ENCODE measurements around the gene MORN5. TPM values are rescaled to one million over a fixed set of nuclear protein-coding genes. Genes with fewer than 3 reads are reported as not detected.

The MORN5 gene
- total RNA-seq, 8 experiments from 2014 or later, result 0.54 to 43.3 (median 1.2) TPM; not detected in 3

- Histone ChIP-seq H3K4me3 (no peak overlapping the region), H3K27ac (no peak overlapping the region), H3K4me1 (replicated peaks in 1 of 2) (peaks cover 10 to 17% of the 10 kb centered on the region in 2 donors)
- in situ Hi-C loops (cut with MboI; ENCODE audit: low pct_unique_long_range_greater_than_20kb in 2 of 9, low sequenced_read_pairs in 9 of 9, unreplicated experiment in 9 of 9), result no loop called here
- WGBS, 10 experiments, result 40 to 76% (median 73%) methylated on average over 1 to 3 of the region's 3 CpGs; no CpG with 5 or more reads in 7 of the 10 experiments
- ATAC-seq (replicated peaks in 6 of 8), result no peak
These were observed 42.4 kb downstream of the MORN5 start for GRCh38 chr9:122202111-122202510.

GRCh38 chr9:122204055-122204454, 44.3 kb downstream of the MORN5 start:
- Histone ChIP-seq H3K4me3 (no peak overlapping the region), H3K27ac (no peak overlapping the region), H3K4me1 (replicated peaks in 1 of 2) (peaks cover 9 to 16% of the 10 kb centered on the region in 2 donors)
- WGBS, 10 experiments, result 36 to 100% (median 69%) methylated on average over 1 to 5 of the region's 5 CpGs; no CpG with 5 or more reads in 2 of the 10 experiments
- in situ Hi-C loops (cut with MboI; ENCODE audit: low pct_unique_long_range_greater_than_20kb in 2 of 9, low sequenced_read_pairs in 9 of 9, unreplicated experiment in 9 of 9), result no loop called here
- ATAC-seq (replicated peaks in 6 of 8), result peak in 1 of 8 experiments; percentile 8

GRCh38 chr9:122204491-122204890, 44.8 kb downstream of the MORN5 start:
- peak in 1 of 8 experiments; percentile 31 for ATAC-seq (replicated peaks in 6 of 8)
- Histone ChIP-seq H3K4me1 (replicated peaks in 1 of 2) (peaks cover 9 to 16% of the 10 kb centered on the region in 2 donors), H3K4me3 (no peak overlapping the region), H3K27ac (no peak overlapping the region)
- WGBS, 10 experiments, result 56 to 100% (median 81%) methylated on average over 1 to 9 of the region's 12 CpGs; no CpG with 5 or more reads in 6 of the 10 experiments
- in situ Hi-C loops (cut with MboI; ENCODE audit: low pct_unique_long_range_greater_than_20kb in 2 of 9, low sequenced_read_pairs in 9 of 9, unreplicated experiment in 9 of 9), result no loop called here

- Histone ChIP-seq H3K4me3 (no peak overlapping the region), H3K4me1 (replicated peaks in 1 of 2) (peaks cover 9 to 16% of the 10 kb centered on the region in 2 donors), H3K27ac (no peak overlapping the region)
- 60 to 100% (median 94%) methylated on average over 1 to 5 of the region's 8 CpGs; no CpG with 5 or more reads in 7 of the 10 experiments for WGBS, 10 experiments
- in situ Hi-C loops (cut with MboI; ENCODE audit: low pct_unique_long_range_greater_than_20kb in 2 of 9, low sequenced_read_pairs in 9 of 9, unreplicated experiment in 9 of 9), result no loop called here
- no peak for ATAC-seq (replicated peaks in 6 of 8)
These were observed 45.5 kb downstream of the MORN5 start for GRCh38 chr9:122205176-122205575.

GRCh38 chr9:122206118-122207046, 46.7 kb downstream of the MORN5 start:
- in situ Hi-C loops (cut with MboI; ENCODE audit: low pct_unique_long_range_greater_than_20kb in 2 of 9, low sequenced_read_pairs in 9 of 9, unreplicated experiment in 9 of 9), result no loop called here

GRCh38 chr9:122207096-122207495, 47.4 kb downstream of the MORN5 start:
- WGBS, 10 experiments, result 20 to 100% (median 67%) methylated on average over 1 to 6 of the region's 9 CpGs; no CpG with 5 or more reads in 6 of the 10 experiments
- Histone ChIP-seq H3K4me3 (no peak overlapping the region), H3K4me1 (replicated peaks in 1 of 2) (peaks cover 9 to 16% of the 10 kb centered on the region in 2 donors), H3K27ac (no peak overlapping the region)
- in situ Hi-C loops (cut with MboI; ENCODE audit: low pct_unique_long_range_greater_than_20kb in 2 of 9, low sequenced_read_pairs in 9 of 9, unreplicated experiment in 9 of 9), result no loop called here
- peak in 5 of 8 experiments; percentile 61 to 92 (median 69) for ATAC-seq (replicated peaks in 6 of 8)

More at GRCh38 chr9:122206118-122207046, 46.7 kb downstream of the MORN5 start:
- ATAC-seq (replicated peaks in 6 of 8), result peak in 3 of 8 experiments; percentile 78 to 83 (median 78)
- Histone ChIP-seq H3K4me3 (no peak overlapping the region), H3K27ac (no peak overlapping the region), H3K4me1 (replicated peaks in 1 of 2) (peaks cover 9 to 16% of the 10 kb centered on the region in 2 donors)
- WGBS, 10 experiments, result 63 to 100% (median 88%) methylated on average over 1 to 5 of the region's 9 CpGs; no CpG with 5 or more reads in 4 of the 10 experiments

GRCh38 chr9:122209451-122209850, 49.7 kb downstream of the MORN5 start:
- no peak for ATAC-seq (replicated peaks in 6 of 8)
- in situ Hi-C loops (cut with MboI; ENCODE audit: low pct_unique_long_range_greater_than_20kb in 2 of 9, low sequenced_read_pairs in 9 of 9, unreplicated experiment in 9 of 9), result no loop called here
- no peak overlapping the region for H3K4me3 ChIP-seq
- WGBS, 10 experiments, result 69 to 100% (median 90%) methylated on average over 1 to 9 of the region's 12 CpGs; no CpG with 5 or more reads in 5 of the 10 experiments
- H3K27ac ChIP-seq, result no peak overlapping the region
- H3K4me1 ChIP-seq (replicated peaks in 1 of 2), result peaks cover 5 to 10% of the 10 kb centered on the region in 2 donors

GRCh38 chr9:122212473-122213004, 52.8 kb downstream of the MORN5 start:
- peaks cover 1 to 2% of the 10 kb centered on the region in 2 donors for H3K4me1 ChIP-seq (replicated peaks in 1 of 2)
- in situ Hi-C loops (cut with MboI; ENCODE audit: low pct_unique_long_range_greater_than_20kb in 2 of 9, low sequenced_read_pairs in 9 of 9, unreplicated experiment in 9 of 9), result no loop called here
- no peak overlapping the region for H3K4me3 ChIP-seq
- 55 to 100% (median 80%) methylated on average over 2 to 5 of the region's 7 CpGs; no CpG with 5 or more reads in 5 of the 10 experiments for WGBS, 10 experiments
- no peak for ATAC-seq (replicated peaks in 6 of 8)
- H3K27ac ChIP-seq, result no peak overlapping the region

- WGBS, 10 experiments, result 20 to 57% (median 47%) methylated on average over 1 to 6 of the region's 20 CpGs; no CpG with 5 or more reads in 5 of the 10 experiments
- in situ Hi-C loops (cut with MboI; ENCODE audit: low pct_unique_long_range_greater_than_20kb in 2 of 9, low sequenced_read_pairs in 9 of 9, unreplicated experiment in 9 of 9), result no loop called here
These were observed 53.4 kb downstream of the MORN5 start for GRCh38 chr9:122213102-122213588.

GRCh38 chr9:122213589-122214413, 54.1 kb downstream of the MORN5 start:
- Histone ChIP-seq H3K4me1 (replicated peaks in 1 of 2) (peaks cover 0 to under 1% of the 10 kb centered on the region in 2 donors), H3K27ac (no peak overlapping the region), H3K4me3 (peak overlapping the region; percentile 20 to 36 (median 32))
- in situ Hi-C loops (cut with MboI; ENCODE audit: low pct_unique_long_range_greater_than_20kb in 2 of 9, low sequenced_read_pairs in 9 of 9, unreplicated experiment in 9 of 9), result no loop called here
- ATAC-seq (replicated peaks in 6 of 8), result peak in 7 of 8 experiments; percentile 40 to 97 (median 97)
- 0% methylated on average over 2 to 9 of the region's 93 CpGs; no CpG with 5 or more reads in 8 of the 10 experiments for WGBS, 10 experiments

More at GRCh38 chr9:122213102-122213588, 53.4 kb downstream of the MORN5 start:
- no peak overlapping the region for H3K27ac ChIP-seq
- H3K4me1 ChIP-seq (replicated peaks in 1 of 2), result no peaks in the 10 kb centered on the region
- H3K4me3 ChIP-seq, result peak overlapping the region; percentile 20 to 36 (median 32)
- no peak for ATAC-seq (replicated peaks in 6 of 8)

GRCh38 chr9:122214507-122214906, 54.8 kb downstream of the MORN5 start:
- Histone ChIP-seq H3K27ac (no peak overlapping the region), H3K4me3 (peak overlapping the region in 2 of 5 donors; percentile 31 to 36), H3K4me1 (replicated peaks in 1 of 2) (peaks cover 0 to 8% of the 10 kb centered on the region in 2 donors)
- in situ Hi-C loops (cut with MboI; ENCODE audit: low pct_unique_long_range_greater_than_20kb in 2 of 9, low sequenced_read_pairs in 9 of 9, unreplicated experiment in 9 of 9), result no loop called here
- no peak for ATAC-seq (replicated peaks in 6 of 8)
- WGBS, 10 experiments, result 10 to 93% (median 46%) methylated on average over 2 to 8 of the region's 9 CpGs; no CpG with 5 or more reads in 3 of the 10 experiments

- no peak overlapping the region for H3K4me3 ChIP-seq
- ATAC-seq (replicated peaks in 6 of 8), result no peak
- whole genome bisulfite sequencing, 10 experiments, result 60% methylated on average over 1 of the region's 1 CpG; no CpG with 5 or more reads in 9 of the 10 experiments
- in situ Hi-C loops (cut with MboI; ENCODE audit: low pct_unique_long_range_greater_than_20kb in 2 of 9, low sequenced_read_pairs in 9 of 9, unreplicated experiment in 9 of 9), result no loop called here
- peaks cover 0 to 11% of the 10 kb centered on the region in 2 donors for H3K4me1 ChIP-seq (replicated peaks in 1 of 2)
- no peak overlapping the region for H3K27ac ChIP-seq
These were observed 56.0 kb downstream of the MORN5 start for GRCh38 chr9:122215663-122216062.

Data from motor neuron (in vitro differentiated cells).